Measurements from ENCODE around the gene ETS1.

ETS1 gene

GRCh38 chr11:128628686-128629085, 41.3 kb upstream of the ETS1 start:
- Histone ChIP-seq H3K4me1 (ENCODE audit: control insufficient read depth, insufficient read depth, low read length) (no peaks in the 10 kb centered on the region), H3K9me3 (ENCODE audit: control insufficient read depth, insufficient read depth, low read depth, low read length) (no peaks in the 10 kb centered on the region), H3K4me3 (ENCODE audit: low read depth, low read length) (no peak overlapping the region), H3K27ac (ENCODE audit: extremely low read depth, low read depth, low read length) (no peak overlapping the region), H3K36me3 (ENCODE audit: control insufficient read depth in 2 of 2, insufficient read depth in 1 of 2, low read length in 2 of 2) (no peaks in the 10 kb centered on the region)
- TF ChIP-seq ZBTB1 (tag by site-specific recombination; IDR thresholded peaks at IDR 0.05): no peak
- no peak for TF ChIP-seq ZNF639 (tag by site-specific recombination; IDR thresholded peaks at IDR 0.05)
- TF ChIP-seq ZSCAN16 (tag by site-specific recombination; IDR thresholded peaks at IDR 0.05): no peak
- TF ChIP-seq ZNF621 (tag by site-specific recombination; IDR thresholded peaks at IDR 0.05): no peak
- no peak for TF ChIP-seq ZNF335 (tag by site-specific recombination; conservative IDR thresholded peaks at IDR 0.05)
- no peak for TF ChIP-seq PRDM2 (tag by site-specific recombination; IDR thresholded peaks at IDR 0.05; ENCODE audit: borderline replicate concordance)
- no peak for TF ChIP-seq ZNF571 (tag by site-specific recombination; IDR thresholded peaks at IDR 0.05)
- TF ChIP-seq ZNF624 (tag by site-specific recombination; IDR thresholded peaks at IDR 0.05): no peak
- no peak for TF ChIP-seq ZNF548 (tag by site-specific recombination; IDR thresholded peaks at IDR 0.05)
- ChIA-PET POLR2A (no interaction called here), CTCF (interaction anchor here (0.6 to 7.6 kb wide), 12 partner anchors 9 to 471 kb away, joined by 3 to 120 read pairs (median 4); no protein-coding TSS in a partner anchor)

GRCh38 chr11:128628325-128628673, 40.9 kb upstream of the ETS1 start:
- Histone ChIP-seq H3K4me3 (ENCODE audit: low read depth, low read length) (no peak overlapping the region), H3K9me3 (ENCODE audit: control insufficient read depth, insufficient read depth, low read depth, low read length) (no peaks in the 10 kb centered on the region), H3K27ac (ENCODE audit: extremely low read depth, low read depth, low read length) (no peak overlapping the region), H3K4me1 (ENCODE audit: control insufficient read depth, insufficient read depth, low read length) (no peaks in the 10 kb centered on the region), H3K36me3 (ENCODE audit: control insufficient read depth in 2 of 2, insufficient read depth in 1 of 2, low read length in 2 of 2) (no peaks in the 10 kb centered on the region)
- ChIA-PET CTCF (interaction anchor here (0.6 to 7.6 kb wide), 9 partner anchors 8 to 471 kb away, joined by 3 to 120 read pairs (median 5); no protein-coding TSS in a partner anchor), POLR2A (no interaction called here)
- TF ChIP-seq ZSCAN23 (tag by site-specific recombination; IDR thresholded peaks at IDR 0.05): no peak
- TF ChIP-seq ZNF248 (tag by site-specific recombination; IDR thresholded peaks at IDR 0.05): no peak
- TF ChIP-seq CTCF (tag by site-specific recombination; IDR thresholded peaks at IDR 0.05): no peak
- TF ChIP-seq ZNF202 (tag by site-specific recombination; IDR thresholded peaks at IDR 0.05; ENCODE audit: borderline replicate concordance): no peak
- TF ChIP-seq ZNF561 (tag by site-specific recombination; IDR thresholded peaks at IDR 0.05; ENCODE audit: borderline replicate concordance): no peak
- TF ChIP-seq ZFP41 (tag by site-specific recombination; IDR thresholded peaks at IDR 0.05; ENCODE audit: borderline replicate concordance): no peak
- TF ChIP-seq ZNF529 (tag by site-specific recombination; IDR thresholded peaks at IDR 0.05; ENCODE audit: insufficient replicate concordance): no peak
- no peak for TF ChIP-seq ZNF658 (tag by site-specific recombination; IDR thresholded peaks at IDR 0.05)
- TF ChIP-seq ZNF768 (tag by site-specific recombination; IDR thresholded peaks at IDR 0.05): no peak
- no peak for TF ChIP-seq ZNF426 (tag by site-specific recombination; IDR thresholded peaks at IDR 0.05)

Measured in HEK293 (cell line).